K562 (cell line): Measurements from ENCODE around the gene CRELD2. TPM values are rescaled to one million over a fixed set of nuclear protein-coding genes. Genes with fewer than 3 reads are reported as not detected.

Source experiments
- ATAC-seq: fragments of 200-7000 bp; cut with Tn5 transposase; 3 replicates; pipeline ENCODE4 v1.9.1; 2020; ENCODE audit warnings: moderate library complexity
- BruUV-seq: library from RNA; stranded (reverse); fragments of 400-500 nt; replicated peaks from 2 replicates; lab custom pipeline; 2021; lab: Mats Ljungman, UMichigan
- CTCF ChIA-PET: fragments of 300-600 bp; formaldehyde crosslinking; extraction: SDS; loops from one replicate; lab custom pipeline; 2021; ENCODE audit warnings: low intra/inter-chr PET ratio; lab: Yijun Ruan, JAX
- POLR2A ChIA-PET: fragments of 300-600, 350-650 bp; sonication (Branson Sonifier 250); formaldehyde crosslinking; extraction: SDS; loops from one replicate; lab custom pipeline; 2021; ENCODE audit warnings: antibody characterized with exemption, inconsistent platforms; lab: Yijun Ruan, JAX
- DNase-seq, 4 experiments: peaks; one replicate each; pipeline versions ENCODE4 v3.0.0 to v3.0.0-alpha.2; 2011 to 2018; ENCODE audit warnings: low spot score in 3 of 4, mixed read lengths in 3 of 4; ENCODE audit errors: extremely low read depth in 1 of 4
- FAIRE-seq: peaks from 2 replicates; lab custom pipeline; 2011; peaks lifted over from hg19 to GRCh38; lab: Jason Lieb, UNC
- H2AFZ ChIP-seq: 2 replicates; pipeline ENCODE4 v1.6.0; 2011; ENCODE audit warnings: low read depth, low read length, control low read depth, inconsistent platforms
- H3K27ac ChIP-seq: fragments of 200-600 bp; 3 replicates; pipeline ENCODE4 v1.8.0; 2011; ENCODE audit warnings: low read depth, mild to moderate bottlenecking, control low read depth, inconsistent platforms, low read length, moderate library complexity, mixed read lengths; ENCODE audit errors: extremely low read depth
- H3K27me3 ChIP-seq, 2 experiments: fragments of 300-600 bp in 1 of 2; 2 replicates in 1 of 2; 3 replicates in 1 of 2; pipeline versions ENCODE4 v1.6.0 to v1.8.0; 2011; ENCODE audit warnings: inconsistent platforms in 2 of 2, low read length in 2 of 2, mild to moderate bottlenecking in 1 of 2, mixed read lengths in 1 of 2, moderate library complexity in 1 of 2; ENCODE audit not compliant: control insufficient read depth in 2 of 2, insufficient read depth in 2 of 2
- H3K36me3 ChIP-seq: fragments of 300-600 bp; 3 replicates; pipeline ENCODE4 v1.8.0; 2011; ENCODE audit warnings: mild to moderate bottlenecking, low read length, inconsistent platforms; ENCODE audit not compliant: control insufficient read depth, insufficient read depth
- H3K4me1 ChIP-seq, 2 experiments: fragments of 200-600 bp in 1 of 2; replicated peaks in 1 of 2; 2 replicates in 1 of 2; 3 replicates in 1 of 2; pipeline versions ENCODE4 v1.5.1 to v1.8.0; 2011; ENCODE audit warnings: inconsistent platforms in 2 of 2, low read length in 2 of 2, mild to moderate bottlenecking in 1 of 2, mixed read lengths in 1 of 2, moderate library complexity in 1 of 2; ENCODE audit not compliant: control insufficient read depth in 2 of 2, insufficient read depth in 2 of 2
- H3K4me2 ChIP-seq: 2 replicates; pipeline ENCODE4 v1.6.1; 2011; ENCODE audit warnings: low read length, control low read depth, inconsistent platforms, mixed read lengths; ENCODE audit not compliant: insufficient read depth
- H3K4me3 ChIP-seq: fragments of 200-600 bp; sonication (generic), shearing (Covaris generic); 2 replicates; pipeline ENCODE4 v1.5.1; 2016; ENCODE audit warnings: control low read depth, inconsistent platforms
- H3K79me2 ChIP-seq: fragments of 200-600 bp; 3 replicates; pipeline ENCODE4 v1.8.0; 2011; ENCODE audit warnings: low read length, inconsistent platforms; ENCODE audit not compliant: control insufficient read depth, insufficient read depth
- H3K9ac ChIP-seq, 2 experiments: 2 replicates each; pipeline versions ENCODE4 v1.6.0 to v1.6.1; 2011; ENCODE audit warnings: low read depth in 2 of 2, low read length in 2 of 2, control low read depth in 1 of 2, inconsistent platforms in 1 of 2, mild to moderate bottlenecking in 1 of 2, mixed read lengths in 1 of 2; ENCODE audit not compliant: insufficient read depth in 1 of 2
- H3K9me1 ChIP-seq: one replicate; pipeline ENCODE4 v1.6.0; 2011; ENCODE audit warnings: inconsistent platforms, mild to moderate bottlenecking, low read length, moderate library complexity; ENCODE audit not compliant: control insufficient read depth, insufficient read depth
- H3K9me3 ChIP-seq: replicated peaks from 2 replicates; pipeline ENCODE4 v1.5.1; 2011; ENCODE audit warnings: low read depth, low read length, inconsistent platforms; ENCODE audit not compliant: control insufficient read depth, insufficient read depth
- H4K20me1 ChIP-seq: replicated peaks from 2 replicates; pipeline ENCODE4 v1.6.1; 2011; ENCODE audit warnings: low read length, inconsistent platforms, mixed read lengths; ENCODE audit not compliant: control insufficient read depth, insufficient read depth
- CBX2 ChIP-seq: fragments of 200-600 bp; sonication (generic); IDR thresholded peaks from one replicate; pipeline ENCODE4 v1.6.1; 2012; ENCODE audit warnings: mild to moderate bottlenecking, low read length, inconsistent platforms; ENCODE audit not compliant: insufficient read depth, poor library complexity, severe bottlenecking
- KHSRP ChIP-seq: fragments of 450-650 bp; IDR thresholded peaks from 2 replicates; pipeline ENCODE4 v1.6.1; 2017
- NCOA6 ChIP-seq: fragments of 450-650 bp; IDR thresholded peaks from 2 replicates; pipeline ENCODE4 v1.6.1; 2017; ENCODE audit warnings: mild to moderate bottlenecking
- PML ChIP-seq: IDR thresholded peaks from 2 replicates; pipeline ENCODE4 v1.6.1; 2012; ENCODE audit warnings: low read length, inconsistent platforms
- RFX5 ChIP-seq: IDR thresholded peaks from 2 replicates; pipeline ENCODE4 v1.6.1; 2011; ENCODE audit warnings: low read depth, mild to moderate bottlenecking, improper control_type of control experiment, low read length
- ZNF212 ChIP-seq: fragments of 450-650 bp; formaldehyde crosslinking; IDR thresholded peaks from 2 replicates; pipeline ENCODE4 v1.4.0; 2020; ENCODE audit warnings: mild to moderate bottlenecking
- ZNF707 ChIP-seq: fragments of 250-450 bp; sonication (Bioruptor Pico); conservative IDR thresholded peaks from 2 replicates; pipeline ENCODE4 v1.8.0; 2022; ENCODE audit warnings: inconsistent platforms, mild to moderate bottlenecking, moderate library complexity
- WGBS: fragments of 100-300 bp; shearing (Covaris generic); methylation state at CpG from one replicate; pipeline ENCODE4 v1.1.6; 2016; ENCODE audit warnings: low coverage, mixed read lengths; ENCODE audit not compliant: insufficient coverage; ENCODE audit errors: missing lambda C conversion rate; 5-methylcytosine and 5-hydroxymethylcytosine counted together
- in situ Hi-C: fragments of 300-500 bp; cut with MboI; formaldehyde crosslinking; loops from 4 replicates; pipeline ENCODE4 v1.15.0; 2018; ENCODE audit warnings: inconsistent platforms, mixed read lengths
- intact Hi-C: fragments of 100-400 bp; cut with micrococcal nuclease; formaldehyde crosslinking; loops from 2 replicates; pipeline ENCODE4 v1.14.2; 2022
- polyA plus RNA-seq, 8 experiments: library from polyadenylated mRNA; depleted of rRNA in 4 of 8; stranded (reverse) in 5 of 8; unstranded in 3 of 8; fragments of >200 nt; fragmentation: Nextera tagmentation in 2 of 8; fragmentation: Illumina TruSeq in 1 of 8; extraction: Ambion mirVana in 2 of 8; extraction: Trizol in 1 of 8; gene quantifications; 2 replicates each; pipeline versions ENCODE4 v1.2.1 to v1.2.3, GENCODE V29; 2011 to 2014; ENCODE audit warnings: inconsistent platforms in 1 of 8, missing spikeins in 1 of 8
- total RNA-seq, 7 experiments: library from RNA; depleted of rRNA in 6 of 7; stranded (reverse); fragments of >200 nt in 6 of 7; fragmentation: Illumina TruSeq in 2 of 7; extraction: Trizol in 2 of 7; gene quantifications; 2 replicates each; pipeline versions ENCODE4 v1.2.1 to v1.2.3, GENCODE V29; 2011 to 2021; ENCODE audit warnings: low replicate concordance in 1 of 7
- TF ChIP-seq, protein P1 (sequence below): sonication (generic); formaldehyde crosslinking; IDR thresholded peaks from 2 replicates; pipeline ENCODE4 v1.8.0; 2022; ENCODE audit warnings: mild to moderate bottlenecking, missing genetic modification reagents

CRELD2 gene
- total and polyA plus RNA-seq, 9 of the 15 experiments (the other 6 are each of a cell fraction or from before 2014, with no cell fraction given) = 0.96 to 25.3 (median 8.8) TPM

DNA sequence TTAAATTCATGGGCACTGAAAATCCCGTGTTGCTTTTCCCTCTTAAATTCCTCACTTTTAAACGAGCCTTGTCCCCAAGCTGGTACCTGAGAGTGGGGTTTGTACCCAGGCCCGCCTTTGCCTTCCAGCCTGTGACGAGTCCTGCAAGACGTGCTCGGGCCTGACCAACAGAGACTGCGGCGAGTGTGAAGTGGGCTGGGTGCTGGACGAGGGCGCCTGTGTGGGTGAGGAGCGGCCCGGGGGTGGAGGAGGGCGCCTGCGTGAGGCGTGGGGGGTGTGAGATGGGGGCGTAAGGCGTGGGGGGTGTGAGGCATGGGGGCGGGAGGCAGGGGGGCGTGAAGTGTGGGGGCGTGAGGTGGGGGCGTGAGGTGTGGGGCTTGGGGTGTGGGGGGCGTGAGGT, 4.0 kb downstream of the CRELD2 start:
- Histone ChIP-seq H3K4me1 (peaks cover 4 to 31% of the 10 kb centered on the region in 2 experiments; a peak in 4 of 5 replicates), H3K79me2 (peaks cover 4% of the 10 kb centered on the region; the same call in 2 of the 3 replicates), H2AFZ (no peak overlapping the region), H3K4me2 (no peak overlapping the region), H3K9me3 (no peaks in the 10 kb centered on the region), H3K27me3 (no peaks in the 10 kb centered on the region), H3K27ac (no peak overlapping the region), H3K9ac (no peak overlapping the region), H3K4me3 (no peak overlapping the region), H3K9me1 (no peaks in the 10 kb centered on the region), H4K20me1 (0 out of 2 replicates have a peak, but pooled peaks cover 3% of the 10 kb centered on the region), H3K36me3 (peaks cover 13% of the 10 kb centered on the region; the same call in 1 of the 3 replicates)
- no peak for FAIRE-seq
- ChIA-PET POLR2A (interaction anchor here (0.6 kb wide), 1 partner anchor 719 kb away, joined by 3 read pairs; no protein-coding TSS in a partner anchor), CTCF (no interaction called here)
- in situ Hi-C loops (loop anchor here (5.0 kb wide), 1 partner anchor 155 kb away; no protein-coding TSS in a partner anchor), intact Hi-C loops (no loop called here)
- ATAC-seq = no peak
- DNase-seq = no peak
- no peak for TF ChIP-seq RFX5
- TF ChIP-seq ZNF212 (CRISPR knock-in tag) = no peak
- TF ChIP-seq KHSRP = no peak
- TF ChIP-seq NCOA6 = no peak
- no peak for TF ChIP-seq ZNF707 (CRISPR knock-in tag)
- TF ChIP-seq, protein P1, sequence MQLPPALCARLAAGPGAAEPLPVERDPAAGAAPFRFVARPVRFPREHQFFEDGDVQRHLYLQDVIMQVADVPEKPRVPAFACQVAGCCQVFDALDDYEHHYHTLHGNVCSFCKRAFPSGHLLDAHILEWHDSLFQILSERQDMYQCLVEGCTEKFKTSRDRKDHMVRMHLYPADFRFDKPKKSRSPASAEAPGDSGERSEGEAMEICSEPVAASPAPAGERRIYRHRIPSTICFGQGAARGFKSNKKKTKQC (CRISPR knock-in tag) = no peak
- no peak for TF ChIP-seq PML
- no peak for TF ChIP-seq CBX2
- 68% methylated on average over 3 of the region's 22 CpGs for WGBS
- no TSS peak for BruUV-seq
